Sciatic nerve (tissue), 2 donors: ENCODE measurements around the gene APBB2. TPM values are rescaled to one million over a fixed set of nuclear protein-coding genes. Genes with fewer than 3 reads are reported as not detected.

Experiments used
- ATAC-seq: fragments of 200-7000 bp; cut with Tn5 transposase; one replicate; pipeline ENCODE4 v1.9.1; 2020; ENCODE audit warnings: mild to moderate bottlenecking, moderate library complexity
- DNase-seq: peaks from one replicate; pipeline ENCODE4 v3.0.0-alpha.2; 2020; ENCODE audit warnings: low spot score
- intact Hi-C: fragments of 100-400 bp; cut with DNase I; formaldehyde crosslinking; loops from one replicate; pipeline ENCODE4 v1.14.2; 2022
- total RNA-seq: library from RNA; stranded (reverse); fragmentation: NEBNext Ultra II Directional; extraction: Animal tissue kit (Norgen Biotek cat#: 25700); gene quantifications from one replicate; pipeline ENCODE4 v1.2.1, GENCODE V29; 2021
- donor health status: DM: no; HTN: no; CAD: no.
- donor health status: DM: no; HTN: no; CAD: no.

APBB2 gene
- total RNA-seq: 147 TPM

GRCh38 chr4:41214136-41214824 lies at the start of gene APBB2:
Gene APBB2, minus strand, starts transcription at chr4:41214542. Its CDS starts 181,288 bp downstream, at chr4:41033254.
- peak; percentile 96 for DNase-seq
- peak; percentile 95 for ATAC-seq
- intact Hi-C loops: loop anchor here (2.0 to 10.0 kb wide), 3 partner anchors 149 to 287 kb away; no protein-coding TSS in a partner anchor

- intact Hi-C loops: loop anchor here (5.0 kb wide), 1 partner anchor 1195 kb away; no protein-coding TSS in a partner anchor
- ATAC-seq (no peak), DNase-seq (no peak)
Observed at GRCh38 chr4:41262198-41262597, 47.9 kb upstream of the APBB2 start.

GRCh38 chr4:41260116-41260733 lies 45.9 kb upstream of the APBB2 start:
- intact Hi-C loops: loop anchor here (5.0 kb wide), 1 partner anchor 1197 kb away; no protein-coding TSS in a partner anchor
- ATAC-seq: no peak
- DNase-seq: no peak

- DNase-seq: no peak
- intact Hi-C loops: no loop called here
Observed at GRCh38 chr4:41258783-41259182, 44.4 kb upstream of the APBB2 start.

GRCh38 chr4:41257906-41258305 lies 43.6 kb upstream of the APBB2 start:
- DNase-seq (no peak), ATAC-seq (no peak)
- intact Hi-C loops: no loop called here

More at GRCh38 chr4:41258783-41259182, 44.4 kb upstream of the APBB2 start:
- ATAC-seq: peak; percentile 71

- ATAC-seq: peak; percentile 81
- DNase-seq: peak; percentile 66
- intact Hi-C loops: no loop called here
Observed at GRCh38 chr4:41257257-41257901, 43.0 kb upstream of the APBB2 start.

GRCh38 chr4:41256740-41257256 lies 42.5 kb upstream of the APBB2 start, which contains the start of gene UCHL1:
Gene UCHL1, plus strand, starts transcription at chr4:41256928. Its CDS starts 49 bp downstream, at chr4:41256977.
- intact Hi-C loops: no loop called here
- DNase-seq (peak; percentile 71), ATAC-seq (peak; percentile 82)

- ATAC-seq (peak; percentile 33), DNase-seq (no peak)
- intact Hi-C loops: no loop called here
Observed at GRCh38 chr4:41256131-41256739, 41.9 kb upstream of the APBB2 start.

- ATAC-seq (no peak), DNase-seq (no peak)
- intact Hi-C loops: no loop called here
Observed at GRCh38 chr4:41245983-41246382, 31.6 kb upstream of the APBB2 start.

GRCh38 chr4:41241919-41242318 lies 27.6 kb upstream of the APBB2 start:
- DNase-seq: no peak
- intact Hi-C loops: no loop called here
- no peak for ATAC-seq

GRCh38 chr4:41236508-41236907 lies 22.2 kb upstream of the APBB2 start:
- intact Hi-C loops: no loop called here
- ATAC-seq (no peak), DNase-seq (no peak)

GRCh38 chr4:41236032-41236431 lies 21.7 kb upstream of the APBB2 start:
- DNase-seq: no peak
- intact Hi-C loops: no loop called here

GRCh38 chr4:41232856-41233255 lies 18.5 kb upstream of the APBB2 start:
- DNase-seq: no peak
- intact Hi-C loops: no loop called here
- ATAC-seq: no peak

More at GRCh38 chr4:41236032-41236431, 21.7 kb upstream of the APBB2 start:
- no peak for ATAC-seq

- ATAC-seq: no peak
- intact Hi-C loops: no loop called here
- no peak for DNase-seq
Observed at GRCh38 chr4:41232406-41232805, 18.1 kb upstream of the APBB2 start.

GRCh38 chr4:41227902-41228301 lies 13.6 kb upstream of the APBB2 start:
- intact Hi-C loops: no loop called here
- ATAC-seq: no peak
- no peak for DNase-seq

- intact Hi-C loops: no loop called here
- DNase-seq (no peak), ATAC-seq (no peak)
Observed at GRCh38 chr4:41221850-41222645, 7.7 kb upstream of the APBB2 start.

GRCh38 chr4:41219421-41219950 lies 5.1 kb upstream of the APBB2 start:
- ATAC-seq (no peak), DNase-seq (no peak)
- intact Hi-C loops: loop anchor here (10.0 kb wide), 1 partner anchor 155 kb away; no protein-coding TSS in a partner anchor

GRCh38 chr4:41218703-41219102 lies 4.4 kb upstream of the APBB2 start:
- ATAC-seq (no peak), DNase-seq (no peak)
- intact Hi-C loops: loop anchor here (10.0 kb wide), 1 partner anchor 154 kb away; no protein-coding TSS in a partner anchor
